C4-2B (cell line): ENCODE results near the gene FAM193B.

ENCODE experiments used
- CTCF ChIP-seq: fragments of 450-650 bp; conservative IDR thresholded peaks from 2 replicates; pipeline ENCODE4 v1.5.1; 2017; ENCODE audit warnings: mild to moderate bottlenecking
- ZFX ChIP-seq: fragments of 450-650 bp; IDR thresholded peaks from 2 replicates; pipeline ENCODE4 v1.6.1; 2017

GRCh38 chr5:177569894-177570293 lies 15.5 kb upstream of the FAM193B start:
- no peak for TF ChIP-seq CTCF
- TF ChIP-seq ZFX, result no peak
